MM.1S (cell line): ENCODE data around the gene EPB41L3.

Experiments used
- DNase-seq: peaks from one replicate; pipeline ENCODE4 v3.0.0-alpha.2; 2015
- H2AFZ ChIP-seq: fragments of 300-600 bp; sonication (generic); 2 replicates; pipeline ENCODE4 v1.6.0; 2016; ENCODE audit warnings: antibody characterized with exemption, low read length
- H3F3A ChIP-seq: fragments of 300-600 bp; sonication (generic); 2 replicates; pipeline ENCODE4 v1.6.1; 2016; ENCODE audit warnings: mild to moderate bottlenecking, antibody characterized with exemption, low read length, moderate library complexity, mixed read lengths; ENCODE audit not compliant: insufficient read depth
- H3K27ac ChIP-seq: fragments of 300-600 bp; sonication (generic); 2 replicates; pipeline ENCODE4 v1.5.1; 2016; ENCODE audit warnings: mild to moderate bottlenecking, low read length
- H3K27me3 ChIP-seq: fragments of 300-600 bp; sonication (generic); replicated peaks from 2 replicates; pipeline ENCODE4 v1.6.0; 2016; ENCODE audit warnings: low read length; ENCODE audit not compliant: insufficient read depth
- H3K36me3 ChIP-seq: fragments of 300-600 bp; sonication (generic); replicated peaks from 2 replicates; pipeline ENCODE4 v1.6.1; 2016; ENCODE audit warnings: mild to moderate bottlenecking, low read length, mixed read lengths; ENCODE audit not compliant: insufficient read depth
- H3K4me1 ChIP-seq: fragments of 300-600 bp; sonication (generic); 2 replicates; pipeline ENCODE4 v1.6.1; 2016; ENCODE audit warnings: low read length, mixed read lengths
- H3K4me2 ChIP-seq: fragments of 300-600 bp; sonication (generic); 2 replicates; pipeline ENCODE4 v1.6.0; 2016; ENCODE audit warnings: low read depth, low read length
- H3K4me3 ChIP-seq: fragments of 300-600 bp; sonication (generic); 2 replicates; pipeline ENCODE4 v1.5.1; 2016; ENCODE audit warnings: low read length, mixed read lengths
- H3K79me2 ChIP-seq: fragments of 300-600 bp; sonication (generic); 2 replicates; pipeline ENCODE4 v1.6.1; 2016; ENCODE audit warnings: mixed run types, low read length, mixed read lengths
- H3K9ac ChIP-seq: fragments of 300-600 bp; sonication (generic); 2 replicates; pipeline ENCODE4 v1.6.1; 2016; ENCODE audit warnings: low read length, mixed read lengths
- H3K9me2 ChIP-seq: fragments of 300-600 bp; sonication (generic); replicated peaks from 2 replicates; pipeline ENCODE4 v1.6.1; 2016; ENCODE audit warnings: mild to moderate bottlenecking, low read length, mixed read lengths; ENCODE audit not compliant: insufficient read depth
- H3K9me3 ChIP-seq: fragments of 300-600 bp; sonication (generic); replicated peaks from 2 replicates; pipeline ENCODE4 v1.6.1; 2016; ENCODE audit warnings: mild to moderate bottlenecking, low read length, mixed read lengths; ENCODE audit not compliant: insufficient read depth
- H4K20me1 ChIP-seq: fragments of 300-600 bp; sonication (generic); 2 replicates; pipeline ENCODE4 v1.6.1; 2016; ENCODE audit warnings: mild to moderate bottlenecking, low read length, moderate library complexity, mixed read lengths; ENCODE audit not compliant: insufficient read depth
- EZH2 ChIP-seq: fragments of 300-600 bp; sonication (generic); optimal IDR thresholded peaks from 2 replicates; pipeline ENCODE3; 2017; ENCODE audit warnings: low read depth, mild to moderate bottlenecking, antibody characterized with exemption, low read length, mixed read lengths
- EZH2phosphoT487 ChIP-seq: fragments of 300-600 bp; sonication (generic); IDR thresholded peaks from 2 replicates; pipeline ENCODE4 v1.6.1; 2018; ENCODE audit warnings: antibody characterized with exemption, low read length
- TF ChIP-seq, protein P1 (sequence below): fragments of 300-600 bp; sonication (generic); IDR thresholded peaks from 2 replicates; pipeline ENCODE4 v1.5.1; 2016; ENCODE audit warnings: antibody characterized with exemption, low read length, mixed read lengths

The EPB41L3 gene

DNA sequence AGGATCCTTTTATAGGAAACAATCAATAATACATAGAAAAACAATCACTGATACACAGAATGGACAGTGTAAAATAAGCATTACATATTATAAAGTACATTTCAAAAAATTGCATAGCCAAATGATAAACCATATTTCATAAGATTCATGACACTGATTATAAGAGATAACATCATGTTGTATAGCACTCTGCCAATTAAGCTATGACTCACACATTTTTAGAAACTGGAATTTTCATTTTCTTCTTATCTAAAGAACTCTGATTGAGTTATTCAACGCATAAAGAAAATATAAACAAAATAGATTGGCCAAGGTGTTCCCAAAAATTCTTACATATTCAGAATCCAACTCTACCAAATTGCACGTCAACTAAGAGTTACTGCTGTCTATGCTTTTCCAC, 5.9 kb downstream of the EPB41L3 start:
- no peaks in the 10 kb centered on the region for H3K4me1 ChIP-seq
- H3K9ac ChIP-seq, result no peak overlapping the region
- no peak overlapping the region for H3K27ac ChIP-seq
- TF ChIP-seq EZH2phosphoT487 (no peak), EZH2 (no peak)
- TF ChIP-seq, protein P1, sequence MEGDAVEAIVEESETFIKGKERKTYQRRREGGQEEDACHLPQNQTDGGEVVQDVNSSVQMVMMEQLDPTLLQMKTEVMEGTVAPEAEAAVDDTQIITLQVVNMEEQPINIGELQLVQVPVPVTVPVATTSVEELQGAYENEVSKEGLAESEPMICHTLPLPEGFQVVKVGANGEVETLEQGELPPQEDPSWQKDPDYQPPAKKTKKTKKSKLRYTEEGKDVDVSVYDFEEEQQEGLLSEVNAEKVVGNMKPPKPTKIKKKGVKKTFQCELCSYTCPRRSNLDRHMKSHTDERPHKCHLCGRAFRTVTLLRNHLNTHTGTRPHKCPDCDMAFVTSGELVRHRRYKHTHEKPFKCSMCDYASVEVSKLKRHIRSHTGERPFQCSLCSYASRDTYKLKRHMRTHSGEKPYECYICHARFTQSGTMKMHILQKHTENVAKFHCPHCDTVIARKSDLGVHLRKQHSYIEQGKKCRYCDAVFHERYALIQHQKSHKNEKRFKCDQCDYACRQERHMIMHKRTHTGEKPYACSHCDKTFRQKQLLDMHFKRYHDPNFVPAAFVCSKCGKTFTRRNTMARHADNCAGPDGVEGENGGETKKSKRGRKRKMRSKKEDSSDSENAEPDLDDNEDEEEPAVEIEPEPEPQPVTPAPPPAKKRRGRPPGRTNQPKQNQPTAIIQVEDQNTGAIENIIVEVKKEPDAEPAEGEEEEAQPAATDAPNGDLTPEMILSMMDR, result no peak
- H3K9me2 ChIP-seq, result no peaks in the 10 kb centered on the region
- no peak overlapping the region for H3K4me3 ChIP-seq
- H3K79me2 ChIP-seq, result no peaks in the 10 kb centered on the region
- no peaks in the 10 kb centered on the region for H3F3A ChIP-seq
- H3K9me3 ChIP-seq, result no peaks in the 10 kb centered on the region
- no peaks in the 10 kb centered on the region for H3K27me3 ChIP-seq
- H3K36me3 ChIP-seq, result no peaks in the 10 kb centered on the region
- no peak for DNase-seq
- H2AFZ ChIP-seq, result no peak overlapping the region
- no peak overlapping the region for H3K4me2 ChIP-seq
- H4K20me1 ChIP-seq, result no peaks in the 10 kb centered on the region

DNA sequence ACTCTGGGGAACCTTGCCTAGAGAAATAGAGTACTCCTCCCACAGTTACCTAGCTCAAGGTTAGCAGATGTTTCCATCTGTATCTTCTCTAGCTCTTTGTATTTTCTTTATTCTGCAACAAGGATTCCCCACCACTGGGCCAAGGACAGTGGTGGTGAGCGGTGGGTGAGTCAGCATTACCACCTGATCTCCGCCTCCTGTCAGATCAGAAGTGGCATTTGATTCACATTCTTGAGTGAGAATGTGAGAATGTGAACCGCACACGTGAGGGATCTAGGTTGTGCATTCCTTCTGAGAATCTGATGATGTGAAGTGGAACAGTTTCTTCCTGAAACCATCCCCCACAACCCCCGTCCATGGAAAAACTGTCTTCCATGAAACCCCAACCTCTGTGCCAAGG, 9.0 kb downstream of the EPB41L3 start:
- Histone ChIP-seq H3K36me3 (no peaks in the 10 kb centered on the region), H3K79me2 (no peaks in the 10 kb centered on the region), H3F3A (no peaks in the 10 kb centered on the region), H3K27ac (no peak overlapping the region), H3K9me3 (no peaks in the 10 kb centered on the region), H2AFZ (no peak overlapping the region), H4K20me1 (no peaks in the 10 kb centered on the region), H3K27me3 (no peaks in the 10 kb centered on the region), H3K9ac (no peak overlapping the region), H3K9me2 (no peaks in the 10 kb centered on the region), H3K4me2 (no peak overlapping the region), H3K4me1 (no peaks in the 10 kb centered on the region), H3K4me3 (no peak overlapping the region)
- no peak for DNase-seq
- TF ChIP-seq EZH2, result no peak
- no peak for TF ChIP-seq EZH2phosphoT487
- TF ChIP-seq, protein P1, result no peak

DNA sequence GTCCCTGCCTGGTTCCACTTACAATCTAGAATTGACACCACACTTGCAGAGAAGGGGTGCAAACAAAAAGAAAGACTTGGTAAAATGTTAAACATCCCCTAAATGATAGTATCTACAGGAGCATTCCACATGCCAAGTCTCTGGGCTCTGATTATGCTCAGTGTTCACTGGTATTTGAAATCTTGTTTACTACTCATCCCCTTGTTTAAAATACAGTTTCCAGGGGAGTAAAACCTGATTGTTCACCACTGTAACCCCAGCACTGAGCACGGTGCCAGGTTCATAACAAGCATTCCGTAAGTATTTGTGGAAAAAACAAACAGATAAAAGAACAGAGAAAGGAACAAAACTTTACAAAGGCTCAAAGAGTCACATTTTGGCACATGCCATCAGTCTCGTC, 11.7 kb downstream of the EPB41L3 start:
- Histone ChIP-seq H4K20me1 (no peaks in the 10 kb centered on the region), H3K27ac (no peak overlapping the region), H3F3A (no peaks in the 10 kb centered on the region), H3K9me2 (no peaks in the 10 kb centered on the region), H2AFZ (no peak overlapping the region), H3K9ac (no peak overlapping the region), H3K4me2 (no peak overlapping the region), H3K9me3 (no peaks in the 10 kb centered on the region), H3K4me1 (no peaks in the 10 kb centered on the region), H3K27me3 (no peaks in the 10 kb centered on the region), H3K36me3 (no peaks in the 10 kb centered on the region), H3K79me2 (no peaks in the 10 kb centered on the region), H3K4me3 (no peak overlapping the region)
- TF ChIP-seq EZH2 (no peak), EZH2phosphoT487 (no peak)
- TF ChIP-seq, protein P1, result no peak
- DNase-seq, result no peak
